ENCODE results near the gene GNB1. TPM values are rescaled to one million over a fixed set of nuclear protein-coding genes. Genes with fewer than 3 reads are reported as not detected.
"Not testable (repeated sequence)": the region's sequence is repeated elsewhere in the genome, so short reads cannot be mapped to it uniquely, and the experiment has no call there.

GNB1 gene
- total and polyA plus RNA-seq, 12 donors: 64.9 to 228 (median 168) TPM

GRCh38 chr1:1858382-1859086 is 32.4 kb downstream of the GNB1 start:
- intact Hi-C loops (cut with DNase I): loop anchor here in 6 of 10 donors (2.0 to 5.0 kb wide), 6 partner anchors 30 to 76 kb away; partner anchors contain the start of gene GNB1 (in 4 of the 6)
- WGBS, 2 donors: 28 to 29% methylated on average over 9 of the region's 9 CpGs
- Histone ChIP-seq H3K4me1 (peaks cover 32 to 96% (median 83%) of the 10 kb centered on the region in 9 donors), H3K27me3 (no peaks in the 10 kb centered on the region), H3K27ac (peak overlapping the region; percentile 73 to 87 (median 82)), H3K9me3 (no peaks in the 10 kb centered on the region), H3K4me3 (peak overlapping the region in 7 of 10 donors; percentile 19 to 48 (median 34)), H3K36me3 (no peaks in the 10 kb centered on the region)
- peak; percentile 87 to 94 (median 90) for ATAC-seq
- peak; percentile 67 to 95 for DNase-seq
- peak in 7 of 9 donors; percentile 40 to 82 (median 54) for TF ChIP-seq CTCF (IDR thresholded peaks at IDR 0.05)

- ATAC-seq: peak in 2 of 8 donors; percentile 18 to 55
- H3K36me3 ChIP-seq: peaks cover 0 to 8% (median 0%) of the 10 kb centered on the region in 9 donors
- no peaks in the 10 kb centered on the region for H3K9me3 ChIP-seq
- no peak for DNase-seq
- peaks cover 29 to 96% (median 81%) of the 10 kb centered on the region in 9 donors for H3K4me1 ChIP-seq
- WGBS, 2 donors: 41 to 50% methylated on average over 4 of the region's 4 CpGs
- TF ChIP-seq CTCF (IDR thresholded peaks at IDR 0.05): no peak
- H3K27ac ChIP-seq: peak overlapping the region; percentile 12 to 87 (median 82)
- H3K4me3 ChIP-seq: no peak overlapping the region
- intact Hi-C loops (cut with DNase I): loop anchor here in 5 of 10 donors (5.0 kb wide), 3 partner anchors 35 to 75 kb away; partner anchors contain the start of gene GNB1 (in 3 of the 5)
- H3K27me3 ChIP-seq: no peaks in the 10 kb centered on the region
Measured at GRCh38 chr1:1857096-1857703, 33.7 kb downstream of the GNB1 start.

GRCh38 chr1:1856161-1856560 is 34.7 kb downstream of the GNB1 start:
- intact Hi-C loops (cut with DNase I): loop anchor here in 5 of 10 donors (5.0 kb wide), 3 partner anchors 36 to 74 kb away; partner anchors contain the start of gene GNB1 (in 3 of the 5)
- 84 to 88% methylated on average over 6 of the region's 6 CpGs for WGBS, 2 donors
- peak overlapping the region in 2 of 10 donors; percentile 82 to 87 for H3K27ac ChIP-seq

GRCh38 chr1:1853593-1854257 is 37.2 kb downstream of the GNB1 start:
- Histone ChIP-seq H3K36me3 (peaks cover 0 to 18% (median 0%) of the 10 kb centered on the region in 9 donors), H3K27ac (peak overlapping the region in 1 of 10 donors; percentile 0), H3K27me3 (no peaks in the 10 kb centered on the region), H3K4me1 (peaks cover 12 to 80% (median 57%) of the 10 kb centered on the region in 9 donors), H3K9me3 (no peaks in the 10 kb centered on the region), H3K4me3 (no peak overlapping the region)
- no peak for DNase-seq
- 64 to 75% methylated on average over 7 of the region's 7 CpGs for WGBS, 2 donors
- no peak for ATAC-seq
- intact Hi-C loops (cut with DNase I): no loop called here
- no peak for TF ChIP-seq CTCF (IDR thresholded peaks at IDR 0.05)

More at GRCh38 chr1:1856161-1856560, 34.7 kb downstream of the GNB1 start:
- not testable (repeated sequence) for ATAC-seq, H3K4me3 ChIP-seq, H3K9me3 ChIP-seq, H3K27me3 ChIP-seq, DNase-seq
- peaks cover 23 to 88% (median 71%) of the 10 kb centered on the region in 9 donors for H3K4me1 ChIP-seq
- H3K36me3 ChIP-seq: peaks cover 0 to 11% (median 0%) of the 10 kb centered on the region in 9 donors

Measured in heart right ventricle (tissue), 16 donors.